K562 (cell line): ENCODE data around the gene TBCCD1. TPM values are rescaled to one million over a fixed set of nuclear protein-coding genes. Genes with fewer than 3 reads are reported as not detected.

ENCODE experiments used
- ARID4B ChIP-seq: sonication (generic); formaldehyde crosslinking; IDR thresholded peaks from 2 replicates; pipeline ENCODE4 v1.8.0; 2022; ENCODE audit warnings: mild to moderate bottlenecking, missing genetic modification reagents
- ATF3 ChIP-seq, 2 experiments: fragments of 450-650 bp in 1 of 2; sonication (generic) in 1 of 2; formaldehyde crosslinking in 1 of 2; IDR thresholded peaks in 1 of 2; conservative IDR thresholded peaks in 1 of 2; 2 replicates each; pipeline versions ENCODE4 v1.6.1 to v1.8.1; 2016 to 2023; ENCODE audit warnings: mild to moderate bottlenecking in 2 of 2, moderate library complexity in 2 of 2, inconsistent platforms in 1 of 2, missing genetic modification reagents in 1 of 2
- ELF4 ChIP-seq: fragments of 450-650 bp; formaldehyde crosslinking; IDR thresholded peaks from 2 replicates; pipeline ENCODE4 v1.4.0; 2022; ENCODE audit warnings: missing genetic modification characterization
- ESRRB ChIP-seq: fragments of 250-450 bp; sonication (Bioruptor Pico); IDR thresholded peaks from 2 replicates; pipeline ENCODE4 v1.5.0; 2020; ENCODE audit warnings: mild to moderate bottlenecking, moderate library complexity, borderline replicate concordance
- FOXK1 ChIP-seq: sonication (generic); formaldehyde crosslinking; IDR thresholded peaks from 2 replicates; pipeline ENCODE4 v1.8.0; 2022; ENCODE audit warnings: missing genetic modification reagents, mild to moderate bottlenecking, borderline replicate concordance
- HDAC2 ChIP-seq: fragments of 450-650 bp; IDR thresholded peaks from 2 replicates; pipeline ENCODE4 v1.6.1; 2016; ENCODE audit warnings: mild to moderate bottlenecking
- NRF1 ChIP-seq, 2 experiments: fragments of 450-650 bp; IDR thresholded peaks in 1 of 2; conservative IDR thresholded peaks in 1 of 2; 2 replicates each; pipeline ENCODE4 v1.6.1; 2014; ENCODE audit warnings: mild to moderate bottlenecking in 2 of 2
- PHF21A ChIP-seq: fragments of 450-650 bp; IDR thresholded peaks from 2 replicates; pipeline ENCODE4 v1.6.1; 2017; ENCODE audit warnings: low read depth, borderline replicate concordance
- POLR2G ChIP-seq: fragments of 200-400 bp; formaldehyde crosslinking; IDR thresholded peaks from 2 replicates; pipeline ENCODE4 v1.6.1; 2017; ENCODE audit warnings: low read depth, mild to moderate bottlenecking, antibody characterized with exemption, low read length, moderate library complexity
- RCOR1 ChIP-seq, 2 experiments: IDR thresholded peaks; 2 replicates each; pipeline ENCODE4 v1.6.1; 2012; ENCODE audit warnings: low read depth in 2 of 2, low read length in 2 of 2, borderline replicate concordance in 1 of 2, improper control_type of control experiment in 1 of 2
- SMARCB1 ChIP-seq: IDR thresholded peaks from 2 replicates; pipeline ENCODE4 v1.6.1; 2011; ENCODE audit warnings: improper control_type of control experiment, low read depth; ENCODE audit not compliant: insufficient read length
- TCFL5 ChIP-seq: fragments of 250-450 bp; sonication (Bioruptor Pico); conservative IDR thresholded peaks from 2 replicates; pipeline ENCODE4 v1.6.1; 2021; ENCODE audit warnings: mild to moderate bottlenecking, moderate library complexity, matching md5 sums
- THRAP3 ChIP-seq: fragments of 450-650 bp; IDR thresholded peaks from 2 replicates; pipeline ENCODE4 v1.6.1; 2016; ENCODE audit warnings: mild to moderate bottlenecking, inconsistent platforms, borderline replicate concordance
- XRCC5 ChIP-seq: fragments of 200-400 bp; formaldehyde crosslinking; IDR thresholded peaks from 2 replicates; pipeline ENCODE4 v1.6.1; 2017; ENCODE audit warnings: low read depth, mild to moderate bottlenecking, low read length
- ZC3H11A ChIP-seq: IDR thresholded peaks from 2 replicates; pipeline ENCODE4 v1.6.1; 2012; ENCODE audit warnings: low read depth, low read length, improper control_type of control experiment
- ZNF444 ChIP-seq: fragments of 250-450 bp; sonication (Bioruptor Pico); IDR thresholded peaks from 2 replicates; pipeline ENCODE4 v1.4.0; 2020; ENCODE audit warnings: mild to moderate bottlenecking, moderate library complexity
- ZNF561 ChIP-seq: fragments of 450-650 bp; formaldehyde crosslinking; conservative IDR thresholded peaks from 2 replicates; pipeline ENCODE4 v1.4.0; 2020; ENCODE audit warnings: mild to moderate bottlenecking, moderate library complexity
- polyA plus RNA-seq, 8 experiments: library from polyadenylated mRNA; depleted of rRNA in 4 of 8; stranded (reverse) in 5 of 8; unstranded in 3 of 8; fragments of >200 nt; fragmentation: Nextera tagmentation in 2 of 8; fragmentation: Illumina TruSeq in 1 of 8; extraction: Ambion mirVana in 2 of 8; extraction: Trizol in 1 of 8; gene quantifications; 2 replicates each; pipeline versions ENCODE4 v1.2.1 to v1.2.3, GENCODE V29; 2011 to 2014; ENCODE audit warnings: inconsistent platforms in 1 of 8, missing spikeins in 1 of 8
- total RNA-seq, 7 experiments: library from RNA; depleted of rRNA in 6 of 7; stranded (reverse); fragments of >200 nt in 6 of 7; fragmentation: Illumina TruSeq in 2 of 7; extraction: Trizol in 2 of 7; gene quantifications; 2 replicates each; pipeline versions ENCODE4 v1.2.1 to v1.2.3, GENCODE V29; 2011 to 2021; ENCODE audit warnings: low replicate concordance in 1 of 7
- TF ChIP-seq, protein P1 (sequence below): fragments of 250-450 bp; sonication (Bioruptor Pico); IDR thresholded peaks from 2 replicates; pipeline ENCODE4 v1.5.1; 2021; ENCODE audit warnings: mild to moderate bottlenecking
- TF ChIP-seq, protein P2 (sequence below): fragments of 450-650 bp; formaldehyde crosslinking; IDR thresholded peaks from 2 replicates; pipeline ENCODE4 v1.4.0; 2020; ENCODE audit warnings: mild to moderate bottlenecking

TBCCD1 gene
- total and polyA plus RNA-seq, 9 of the 15 experiments (the other 6 are each of a cell fraction or from before 2014, with no cell fraction given), result 17.7 to 31.1 (median 21.2) TPM

DNA sequence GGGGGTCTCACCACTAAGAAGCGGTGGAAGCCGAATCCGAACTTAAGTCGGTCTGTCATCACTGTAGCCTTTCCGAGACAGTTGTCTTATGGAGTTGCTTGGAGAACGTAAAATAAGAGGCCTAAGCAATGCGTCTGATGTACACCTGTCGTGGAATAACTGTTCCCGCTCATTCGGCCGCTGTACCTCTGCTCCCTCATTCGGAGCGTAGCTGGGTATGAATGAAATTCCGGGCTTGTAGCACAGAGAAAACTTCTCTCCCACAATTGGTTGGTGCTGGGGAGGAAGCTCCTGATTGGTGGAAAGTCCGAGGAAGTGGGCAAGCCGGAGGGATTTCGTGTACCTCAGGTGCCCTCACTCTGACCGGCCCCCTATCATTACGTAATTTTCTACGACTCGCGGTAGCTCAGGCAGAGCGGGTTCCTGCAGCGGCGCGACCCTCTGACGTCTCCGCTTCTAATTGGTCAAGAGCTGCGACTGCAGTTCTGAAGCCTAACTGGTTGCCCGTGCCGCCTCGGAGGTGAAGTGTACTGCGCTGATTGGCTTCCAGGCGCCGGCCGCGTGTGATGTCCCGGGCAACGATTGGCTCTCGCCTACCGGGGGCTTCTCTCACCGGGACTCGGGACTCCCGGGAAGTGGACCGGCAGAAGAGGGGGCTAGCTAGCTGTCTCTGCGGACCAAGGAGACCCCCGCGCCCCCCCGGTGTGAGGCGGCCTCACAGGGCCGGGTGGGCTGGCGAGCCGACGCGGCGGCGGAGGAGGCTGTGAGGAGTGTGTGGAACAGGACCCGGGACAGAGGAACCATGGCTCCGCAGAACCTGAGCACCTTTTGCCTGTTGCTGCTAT, 3.2 kb upstream of the TBCCD1 start, which contains the start of gene DNAJB11 (continued):
- TF ChIP-seq, protein P1, sequence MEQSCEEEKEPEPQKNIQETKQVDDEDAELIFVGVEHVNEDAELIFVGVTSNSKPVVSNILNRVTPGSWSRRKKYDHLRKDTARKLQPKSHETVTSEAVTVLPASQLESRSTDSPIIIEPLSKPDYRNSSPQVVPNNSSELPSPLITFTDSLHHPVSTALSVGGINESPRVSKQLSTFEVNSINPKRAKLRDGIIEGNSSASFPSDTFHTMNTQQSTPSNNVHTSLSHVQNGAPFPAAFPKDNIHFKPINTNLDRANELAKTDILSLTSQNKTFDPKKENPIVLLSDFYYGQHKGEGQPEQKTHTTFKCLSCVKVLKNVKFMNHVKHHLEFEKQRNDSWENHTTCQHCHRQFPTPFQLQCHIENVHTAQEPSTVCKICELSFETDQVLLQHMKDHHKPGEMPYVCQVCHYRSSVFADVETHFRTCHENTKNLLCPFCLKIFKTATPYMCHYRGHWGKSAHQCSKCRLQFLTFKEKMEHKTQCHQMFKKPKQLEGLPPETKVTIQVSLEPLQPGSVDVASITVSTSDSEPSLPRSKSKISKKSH (CRISPR knock-in tag), result no peak
- no peak for TF ChIP-seq FOXK1 (CRISPR knock-in tag)
- TF ChIP-seq ATF3 (IDR thresholded peaks at IDR 0.05), result peak; percentile 82
- TF ChIP-seq ATF3 (CRISPR knock-in tag; conservative IDR thresholded peaks at IDR 0.05), result 0 out of 2 replicates have a peak, but pooled peaks have one; percentile 11
- TF ChIP-seq TCFL5, result no peak
- TF ChIP-seq ZNF561 (CRISPR knock-in tag), result no peak
- peak; percentile 94 for TF ChIP-seq POLR2G
- no peak for TF ChIP-seq ELF4 (CRISPR knock-in tag)
- TF ChIP-seq SMARCB1, result no peak
- TF ChIP-seq ESRRB (CRISPR knock-in tag), result no peak
- TF ChIP-seq ZC3H11A, result no peak
- peak; percentile 77; the same call in 1 of the 2 replicates for TF ChIP-seq ARID4B
- no peak for TF ChIP-seq ZNF444
- peak; percentile 63 for TF ChIP-seq HDAC2
- TF ChIP-seq XRCC5, result peak; percentile 44; the same call in 1 of the 2 replicates
- TF ChIP-seq RCOR1 (IDR thresholded peaks at IDR 0.05; ENCODE audit: borderline replicate concordance in 1 of 2, low read depth in 2 of 2, low read length in 2 of 2), result no peak
- peak; percentile 86 to 88 for TF ChIP-seq NRF1 (conservative IDR thresholded peaks at IDR 0.05 in 1 of 2, IDR thresholded peaks at IDR 0.05 in 1 of 2)
- TF ChIP-seq THRAP3, result no peak
- TF ChIP-seq PHF21A, result peak; percentile 91; the same call in 1 of the 2 replicates
- TF ChIP-seq, protein P2, sequence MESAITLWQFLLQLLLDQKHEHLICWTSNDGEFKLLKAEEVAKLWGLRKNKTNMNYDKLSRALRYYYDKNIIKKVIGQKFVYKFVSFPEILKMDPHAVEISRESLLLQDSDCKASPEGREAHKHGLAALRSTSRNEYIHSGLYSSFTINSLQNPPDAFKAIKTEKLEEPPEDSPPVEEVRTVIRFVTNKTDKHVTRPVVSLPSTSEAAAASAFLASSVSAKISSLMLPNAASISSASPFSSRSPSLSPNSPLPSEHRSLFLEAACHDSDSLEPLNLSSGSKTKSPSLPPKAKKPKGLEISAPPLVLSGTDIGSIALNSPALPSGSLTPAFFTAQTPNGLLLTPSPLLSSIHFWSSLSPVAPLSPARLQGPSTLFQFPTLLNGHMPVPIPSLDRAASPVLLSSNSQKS (CRISPR knock-in tag), result no peak
